ENCODE results near the gene NME2. TPM values are rescaled to one million over a fixed set of nuclear protein-coding genes. Genes with fewer than 3 reads are reported as not detected.

NME2 gene
- total RNA-seq, 1 donor from 2014 or later: 381 TPM

DNA sequence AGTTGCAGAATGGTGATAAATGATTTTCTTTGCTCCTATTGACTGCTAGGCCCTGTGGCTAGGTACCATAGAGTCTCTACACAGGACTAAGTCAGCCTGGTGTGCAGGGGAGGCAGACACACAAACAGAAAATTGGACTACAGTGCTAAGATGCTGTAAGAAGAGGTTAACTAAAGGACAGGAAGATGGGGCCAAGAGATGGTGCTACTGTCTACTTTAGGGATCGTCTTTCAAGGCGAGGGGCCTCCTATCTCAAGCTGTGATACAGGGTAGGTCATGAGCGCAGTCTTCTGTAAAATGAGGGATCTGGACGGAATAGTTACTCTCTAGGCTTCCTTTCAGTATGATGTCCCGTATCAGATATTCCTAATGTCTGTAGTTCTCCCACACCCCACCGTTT lies 12.0 kb upstream of the NME2 start:
- no peak for DNase-seq (ENCODE audit: low spot score in 2 of 2, unreplicated experiment in 2 of 2)
- Mint-ChIP-seq H3K4me1 (peaks cover 4% of the 10 kb centered on the region), H3K4me3 (no peak overlapping the region), H3K9me3 (no peaks in the 10 kb centered on the region), H3K27me3 (ENCODE audit: low read depth) (no peaks in the 10 kb centered on the region), H3K27ac (no peak overlapping the region), H3K36me3 (peaks cover 18% of the 10 kb centered on the region)
- TF ChIP-seq, protein P1, sequence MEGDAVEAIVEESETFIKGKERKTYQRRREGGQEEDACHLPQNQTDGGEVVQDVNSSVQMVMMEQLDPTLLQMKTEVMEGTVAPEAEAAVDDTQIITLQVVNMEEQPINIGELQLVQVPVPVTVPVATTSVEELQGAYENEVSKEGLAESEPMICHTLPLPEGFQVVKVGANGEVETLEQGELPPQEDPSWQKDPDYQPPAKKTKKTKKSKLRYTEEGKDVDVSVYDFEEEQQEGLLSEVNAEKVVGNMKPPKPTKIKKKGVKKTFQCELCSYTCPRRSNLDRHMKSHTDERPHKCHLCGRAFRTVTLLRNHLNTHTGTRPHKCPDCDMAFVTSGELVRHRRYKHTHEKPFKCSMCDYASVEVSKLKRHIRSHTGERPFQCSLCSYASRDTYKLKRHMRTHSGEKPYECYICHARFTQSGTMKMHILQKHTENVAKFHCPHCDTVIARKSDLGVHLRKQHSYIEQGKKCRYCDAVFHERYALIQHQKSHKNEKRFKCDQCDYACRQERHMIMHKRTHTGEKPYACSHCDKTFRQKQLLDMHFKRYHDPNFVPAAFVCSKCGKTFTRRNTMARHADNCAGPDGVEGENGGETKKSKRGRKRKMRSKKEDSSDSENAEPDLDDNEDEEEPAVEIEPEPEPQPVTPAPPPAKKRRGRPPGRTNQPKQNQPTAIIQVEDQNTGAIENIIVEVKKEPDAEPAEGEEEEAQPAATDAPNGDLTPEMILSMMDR (IDR thresholded peaks at IDR 0.05; ENCODE audit: unreplicated experiment): no peak

DNA sequence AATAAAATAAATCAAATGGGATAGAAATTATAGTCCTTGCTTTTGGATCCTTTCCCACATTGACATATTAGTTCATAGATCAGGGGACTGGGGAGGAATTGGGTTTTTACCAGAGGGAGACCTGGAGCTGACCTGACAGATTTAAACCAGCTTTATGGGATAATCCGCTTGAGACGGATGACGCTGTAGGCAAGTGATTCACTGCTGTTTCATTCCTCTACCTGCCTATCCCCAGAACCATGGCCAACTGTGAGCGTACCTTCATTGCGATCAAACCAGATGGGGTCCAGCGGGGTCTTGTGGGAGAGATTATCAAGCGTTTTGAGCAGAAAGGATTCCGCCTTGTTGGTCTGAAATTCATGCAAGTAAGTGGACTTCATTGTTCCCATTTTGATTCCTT lies 10.8 kb upstream of the NME2 start:
- peaks cover 26% of the 10 kb centered on the region for H3K36me3 Mint-ChIP-seq
- peaks cover 4% of the 10 kb centered on the region for H3K4me1 Mint-ChIP-seq
- no peak overlapping the region for H3K4me3 Mint-ChIP-seq
- H3K27ac Mint-ChIP-seq: no peak overlapping the region
- TF ChIP-seq, protein P1 (IDR thresholded peaks at IDR 0.05; ENCODE audit: unreplicated experiment): no peak
- H3K27me3 Mint-ChIP-seq (ENCODE audit: low read depth): no peaks in the 10 kb centered on the region
- no peak for DNase-seq (ENCODE audit: low spot score in 2 of 2, unreplicated experiment in 2 of 2)
- H3K9me3 Mint-ChIP-seq: no peaks in the 10 kb centered on the region

DNA sequence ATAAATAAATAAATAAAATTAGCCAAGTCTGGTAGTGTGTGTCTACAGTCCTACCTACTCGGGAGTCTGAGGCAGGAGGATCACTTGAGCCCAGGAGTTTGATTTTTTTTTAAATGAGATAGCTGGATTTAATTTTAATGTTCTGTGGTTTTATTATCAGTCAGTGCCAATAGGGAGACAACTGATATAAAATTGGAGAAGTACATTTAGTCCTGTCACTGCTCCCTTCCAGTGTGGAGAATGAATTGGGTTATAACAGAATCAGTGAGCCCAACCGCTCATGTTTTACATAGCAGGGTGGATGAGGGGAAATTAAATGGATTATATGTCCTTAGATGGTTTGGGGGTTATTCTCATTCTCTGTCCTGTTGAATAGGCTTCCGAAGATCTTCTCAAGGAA lies 6.6 kb upstream of the NME2 start:
- Mint-ChIP-seq H3K27me3 (ENCODE audit: low read depth) (no peaks in the 10 kb centered on the region), H3K4me1 (peaks cover 4% of the 10 kb centered on the region), H3K27ac (no peak overlapping the region), H3K9me3 (no peaks in the 10 kb centered on the region), H3K36me3 (peaks cover 46% of the 10 kb centered on the region), H3K4me3 (no peak overlapping the region)
- TF ChIP-seq, protein P1 (IDR thresholded peaks at IDR 0.05; ENCODE audit: unreplicated experiment): no peak
- DNase-seq (ENCODE audit: low spot score in 2 of 2, unreplicated experiment in 2 of 2): no peak

DNA sequence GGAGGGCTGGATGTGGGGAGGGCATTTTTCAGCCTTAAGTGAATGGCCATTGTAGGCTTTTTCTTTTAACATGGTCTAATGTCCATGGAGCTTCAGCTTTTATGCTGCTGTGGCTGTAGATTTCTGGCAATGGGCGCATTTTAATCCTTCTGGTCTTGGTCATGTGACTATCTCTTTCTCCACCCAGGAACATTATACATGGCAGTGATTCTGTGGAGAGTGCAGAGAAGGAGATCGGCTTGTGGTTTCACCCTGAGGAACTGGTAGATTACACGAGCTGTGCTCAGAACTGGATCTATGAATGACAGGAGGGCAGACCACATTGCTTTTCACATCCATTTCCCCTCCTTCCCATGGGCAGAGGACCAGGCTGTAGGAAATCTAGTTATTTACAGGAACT lies 4.7 kb upstream of the NME2 start:
- Mint-ChIP-seq H3K4me3 (no peak overlapping the region), H3K36me3 (peaks cover 40% of the 10 kb centered on the region), H3K27ac (no peak overlapping the region), H3K9me3 (no peaks in the 10 kb centered on the region), H3K4me1 (peaks cover 8% of the 10 kb centered on the region), H3K27me3 (ENCODE audit: low read depth) (no peaks in the 10 kb centered on the region)
- TF ChIP-seq, protein P1 (IDR thresholded peaks at IDR 0.05; ENCODE audit: unreplicated experiment): no peak
- DNase-seq (ENCODE audit: low spot score in 2 of 2, unreplicated experiment in 2 of 2): no peak

DNA sequence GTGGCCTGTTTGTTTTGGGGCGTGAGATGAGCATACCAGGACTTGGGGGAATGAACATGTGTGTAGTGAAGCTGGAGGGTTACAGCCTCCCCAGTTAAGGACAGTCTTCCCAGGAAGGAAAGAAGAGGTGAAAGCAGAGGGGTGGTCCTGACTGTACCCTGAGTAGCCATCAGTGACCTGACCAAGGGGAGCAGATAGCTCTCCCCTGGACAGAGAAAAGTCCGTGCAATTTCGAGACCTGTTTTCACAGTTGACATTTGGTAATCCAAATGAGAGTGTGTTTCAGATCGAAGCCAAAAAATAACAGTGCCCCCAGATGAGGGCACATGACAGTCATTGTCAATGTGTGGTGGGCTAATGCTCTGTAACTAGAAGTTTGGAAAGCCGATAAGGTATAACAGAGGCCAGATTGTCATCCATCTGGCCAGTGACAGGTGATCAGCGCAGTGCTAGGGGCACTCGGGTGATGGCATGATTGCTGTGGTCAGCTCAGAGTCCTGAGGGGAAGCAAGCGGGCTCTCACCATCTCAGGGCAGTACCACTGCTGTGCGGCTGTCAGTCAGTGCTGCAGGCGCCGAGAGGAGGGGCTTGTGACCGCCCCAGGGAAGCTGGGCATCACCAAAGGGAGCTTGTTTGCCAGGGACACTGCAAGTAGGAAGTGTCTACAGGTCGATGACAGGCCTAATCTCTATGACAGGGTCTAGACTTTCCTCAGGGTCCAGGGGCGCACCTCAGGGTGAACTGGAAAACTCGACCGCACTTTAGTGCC lies 1.1 kb upstream of the NME2 start:
- peak overlapping the region; percentile 89 for H3K4me3 Mint-ChIP-seq
- H3K4me1 Mint-ChIP-seq: peaks cover 13% of the 10 kb centered on the region
- H3K27me3 Mint-ChIP-seq (ENCODE audit: low read depth): no peaks in the 10 kb centered on the region
- no peak for DNase-seq (ENCODE audit: low spot score in 2 of 2, unreplicated experiment in 2 of 2)
- H3K9me3 Mint-ChIP-seq: no peaks in the 10 kb centered on the region
- peak overlapping the region; percentile 90 for H3K27ac Mint-ChIP-seq
- TF ChIP-seq, protein P1 (IDR thresholded peaks at IDR 0.05; ENCODE audit: unreplicated experiment): no peak
- H3K36me3 Mint-ChIP-seq: peaks cover 36% of the 10 kb centered on the region
